HEK293T (cell line): Measurements from ENCODE around the gene DGAT2.

Experiments
- ARNT ChIP-seq: fragments of 450-650 bp; IDR thresholded peaks from 2 replicates; pipeline ENCODE4 v1.6.1; 2017; ENCODE audit warnings: mild to moderate bottlenecking
- BHLHE40 ChIP-seq: fragments of 450-650 bp; IDR thresholded peaks from 2 replicates; pipeline ENCODE4 v1.6.1; 2016; ENCODE audit warnings: mild to moderate bottlenecking, moderate library complexity, borderline replicate concordance
- ELF4 ChIP-seq: fragments of 450-650 bp; IDR thresholded peaks from 2 replicates; pipeline ENCODE4 v1.6.1; 2017; ENCODE audit warnings: antibody characterized with exemption
- FOXK2 ChIP-seq: fragments of 450-650 bp; IDR thresholded peaks from 2 replicates; pipeline ENCODE4 v1.6.1; 2016; ENCODE audit warnings: mild to moderate bottlenecking
- SUZ12 ChIP-seq: fragments of 450-650 bp; IDR thresholded peaks from 2 replicates; pipeline ENCODE4 v1.6.1; 2016; ENCODE audit warnings: mild to moderate bottlenecking
- TARDBP ChIP-seq: fragments of 450-650 bp; IDR thresholded peaks from 2 replicates; pipeline ENCODE4 v1.6.1; 2016
- ZNF384 ChIP-seq: fragments of 450-650 bp; IDR thresholded peaks from 2 replicates; pipeline ENCODE4 v1.6.1; 2016

DNA sequence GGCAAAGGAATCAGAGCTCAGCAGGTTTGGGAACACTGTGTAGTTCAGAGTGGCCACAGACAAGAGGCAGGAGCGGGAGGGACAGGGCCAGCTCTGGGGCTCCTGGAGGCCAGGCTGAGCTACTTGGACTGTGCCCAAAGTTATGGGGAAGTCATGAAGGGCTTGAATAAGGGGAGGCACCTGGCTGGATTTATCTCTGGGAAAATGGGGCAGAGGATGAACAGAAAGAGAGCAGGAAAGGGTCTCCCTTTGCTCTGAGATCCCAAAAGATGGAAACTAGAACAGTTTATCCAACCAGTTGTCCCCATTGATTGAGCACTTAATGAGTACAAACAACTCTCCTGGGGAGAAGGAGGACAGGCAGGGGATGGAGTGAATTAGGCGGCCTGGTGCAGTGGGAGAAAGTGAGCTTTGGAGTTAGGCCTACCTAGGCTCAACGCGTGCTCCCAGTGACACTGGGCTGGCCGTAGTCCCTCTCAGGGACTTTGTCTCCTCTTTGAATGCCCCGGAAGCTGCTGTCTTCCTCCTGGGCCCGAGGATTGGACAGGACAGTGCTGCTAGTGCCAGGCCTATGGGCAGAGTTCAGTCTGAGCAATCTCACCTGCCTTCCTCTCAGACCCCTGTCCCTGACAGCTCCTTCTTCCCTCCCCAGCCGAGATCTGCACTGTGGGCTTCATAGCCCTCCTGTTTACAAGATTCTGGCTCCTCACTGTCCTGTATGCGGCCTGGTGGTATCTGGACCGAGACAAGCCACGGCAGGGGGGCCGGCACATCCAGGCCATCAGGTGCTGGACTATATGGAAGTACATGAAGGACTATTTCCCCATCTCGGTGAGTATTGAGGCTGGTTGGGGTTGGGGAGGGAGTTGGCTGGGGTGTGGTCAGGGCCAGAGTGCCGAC is 49.0 kb upstream of the DGAT2 start:
- TF ChIP-seq SUZ12 (no peak), FOXK2 (no peak), BHLHE40 (no peak), ARNT (no peak), TARDBP (no peak), ZNF384 (no peak), ELF4 (no peak)
